ENCODE results near the gene AP1S3. TPM values are rescaled to one million over a fixed set of nuclear protein-coding genes. Genes with fewer than 3 reads are reported as not detected.

AP1S3 gene
- total RNA-seq, 8 experiments from 2014 or later: 1.1 to 14.7 (median 3.9) TPM

GRCh38 chr2:223723954-223724411 is 113.4 kb downstream of the AP1S3 start:
- in situ Hi-C loops (cut with MboI; ENCODE audit: low pct_unique_long_range_greater_than_20kb in 2 of 9, low sequenced_read_pairs in 9 of 9, unreplicated experiment in 9 of 9): no loop called here
- H3K4me3 ChIP-seq: no peak overlapping the region
- peaks cover 35 to 45% of the 10 kb centered on the region in 2 donors for H3K4me1 ChIP-seq (replicated peaks in 1 of 2)
- H3K27ac ChIP-seq: peak overlapping the region; percentile 75 to 84
- ATAC-seq (replicated peaks in 6 of 8): peak in 5 of 8 experiments; percentile 47 to 70 (median 57)
- WGBS, 10 experiments: 60 to 100% (median 77%) methylated on average over 1 to 4 of the region's 5 CpGs; no CpG with 5 or more reads in 3 of the 10 experiments

GRCh38 chr2:223722226-223722625 is 115.2 kb downstream of the AP1S3 start:
- peaks cover 35 to 39% of the 10 kb centered on the region in 2 donors for H3K4me1 ChIP-seq (replicated peaks in 1 of 2)
- no peak overlapping the region for H3K4me3 ChIP-seq
- H3K27ac ChIP-seq: no peak overlapping the region
- no peak for ATAC-seq (replicated peaks in 6 of 8)
- WGBS, 10 experiments: 73 to 100% (median 94%) methylated on average over 3 to 6 of the region's 9 CpGs; no CpG with 5 or more reads in 5 of the 10 experiments
- in situ Hi-C loops (cut with MboI; ENCODE audit: low pct_unique_long_range_greater_than_20kb in 2 of 9, low sequenced_read_pairs in 9 of 9, unreplicated experiment in 9 of 9): no loop called here

GRCh38 chr2:223721746-223722145 is 115.6 kb downstream of the AP1S3 start:
- ATAC-seq (replicated peaks in 6 of 8): no peak
- 72 to 100% (median 100%) methylated on average over 1 to 4 of the region's 5 CpGs; no CpG with 5 or more reads in 2 of the 10 experiments for WGBS, 10 experiments

GRCh38 chr2:223720367-223720766 is 117.0 kb downstream of the AP1S3 start:
- ATAC-seq (replicated peaks in 6 of 8): no peak
- Histone ChIP-seq H3K4me3 (no peak overlapping the region), H3K4me1 (replicated peaks in 1 of 2) (peaks cover 20 to 22% of the 10 kb centered on the region in 2 donors), H3K27ac (no peak overlapping the region)
- 86 to 100% (median 100%) methylated on average over 1 of the region's 1 CpG; no CpG with 5 or more reads in 3 of the 10 experiments for WGBS, 10 experiments
- in situ Hi-C loops (cut with MboI; ENCODE audit: low pct_unique_long_range_greater_than_20kb in 2 of 9, low sequenced_read_pairs in 9 of 9, unreplicated experiment in 9 of 9): no loop called here

More at GRCh38 chr2:223721746-223722145, 115.6 kb downstream of the AP1S3 start:
- Histone ChIP-seq H3K4me3 (no peak overlapping the region), H3K27ac (no peak overlapping the region), H3K4me1 (replicated peaks in 1 of 2) (peaks cover 32 to 35% of the 10 kb centered on the region in 2 donors)
- in situ Hi-C loops (cut with MboI; ENCODE audit: low pct_unique_long_range_greater_than_20kb in 2 of 9, low sequenced_read_pairs in 9 of 9, unreplicated experiment in 9 of 9): no loop called here

GRCh38 chr2:223712642-223713041 is 124.7 kb downstream of the AP1S3 start:
- in situ Hi-C loops (cut with MboI; ENCODE audit: low pct_unique_long_range_greater_than_20kb in 2 of 9, low sequenced_read_pairs in 9 of 9, unreplicated experiment in 9 of 9): no loop called here
- ATAC-seq (replicated peaks in 6 of 8): peak in 1 of 8 experiments; percentile 17
- no peaks in the 10 kb centered on the region for H3K4me1 ChIP-seq (replicated peaks in 1 of 2)
- H3K27ac ChIP-seq: no peak overlapping the region
- no peak overlapping the region for H3K4me3 ChIP-seq

- no peak for ATAC-seq (replicated peaks in 6 of 8)
- no peak overlapping the region for H3K27ac ChIP-seq
- in situ Hi-C loops (cut with MboI; ENCODE audit: low pct_unique_long_range_greater_than_20kb in 2 of 9, low sequenced_read_pairs in 9 of 9, unreplicated experiment in 9 of 9): no loop called here
- no peak overlapping the region for H3K4me3 ChIP-seq
- H3K4me1 ChIP-seq (replicated peaks in 1 of 2): no peaks in the 10 kb centered on the region
- WGBS, 10 experiments: 45 to 100% (median 92%) methylated on average over 1 to 8 of the region's 8 CpGs; no CpG with 5 or more reads in 1 of the 10 experiments
These were observed 125.6 kb downstream of the AP1S3 start for GRCh38 chr2:223711596-223712326.

Other genes with a start within 250 kb of the AP1S3 start
- 100 to 1,000 TPM in 1 of 8 experiments, 10 to 100 TPM in 4, 1 to 10 TPM in 2, under 1 TPM in 1; 0.35 to 912 (median 35.9) TPM for gene SCG2, start 235.2 kb downstream of the AP1S3 start, total RNA-seq
- gene WDFY1, start 107.8 kb upstream of the AP1S3 start, total RNA-seq: 10 to 100 TPM; 24.7 to 46.2 (median 30.0) TPM
- gene MRPL44, start 119.9 kb upstream of the AP1S3 start, total RNA-seq: 10 to 100 TPM; 35.4 to 46.7 (median 39.9) TPM
- gene SERPINE2, start 201.7 kb upstream of the AP1S3 start, total RNA-seq: 100 to 1,000 TPM in 3 of 8 experiments, 10 to 100 TPM in 5; 11.9 to 271 (median 53.6) TPM

Measured in motor neuron (in vitro differentiated cells).